Endothelial cell of umbilical vein (primary cell): ENCODE results near the gene LRCH3. TPM values are rescaled to one million over a fixed set of nuclear protein-coding genes. Genes with fewer than 3 reads are reported as not detected.

Experiments used
- BruUV-seq: library from RNA; stranded (reverse); fragments of 400-500 nt; replicated peaks from 2 replicates; lab custom pipeline; 2021; lab: Mats Ljungman, UMichigan
- CTCF ChIA-PET: fragments of 300-600, 350-600 bp; sonication (Branson Sonifier 250); formaldehyde crosslinking; loops from one replicate; lab custom pipeline; 2021; ENCODE audit warnings: antibody characterized with exemption, inconsistent platforms; lab: Charles Lee
- POLR2A ChIA-PET: fragments of 300-600, 350-600 bp; sonication (Branson Sonifier 250); formaldehyde crosslinking; loops from one replicate; lab custom pipeline; 2021; ENCODE audit warnings: antibody characterized with exemption, inconsistent platforms; lab: Charles Lee
- DNase-seq: peaks from one replicate; pipeline ENCODE4 v3.0.0-alpha.2; 2011; ENCODE audit warnings: low read depth, low spot score
- FAIRE-seq: peaks from 2 replicates; lab custom pipeline; 2011; peaks lifted over from hg19 to GRCh38; lab: Jason Lieb, UNC
- H2AFZ ChIP-seq: 2 replicates; pipeline ENCODE4 v1.6.0; 2012; ENCODE audit warnings: low read depth, low read length, control low read depth, inconsistent platforms
- H3K27ac ChIP-seq: 2 replicates; pipeline ENCODE4 v1.5.1; 2011; ENCODE audit warnings: low read depth, mild to moderate bottlenecking, control low read depth, low read length, moderate library complexity; ENCODE audit not compliant: insufficient read depth
- H3K27me3 ChIP-seq, 2 experiments: 2 replicates each; pipeline versions ENCODE4 v1.6.0 to v1.6.1; 2011; ENCODE audit warnings: low read length in 2 of 2, mixed read lengths in 1 of 2; ENCODE audit not compliant: control insufficient read depth in 2 of 2, insufficient read depth in 2 of 2
- H3K36me3 ChIP-seq, 2 experiments: 2 replicates in 1 of 2; 3 replicates in 1 of 2; pipeline ENCODE4 v1.5.1; 2011; ENCODE audit warnings: low read length in 2 of 2, mild to moderate bottlenecking in 1 of 2, moderate library complexity in 1 of 2; ENCODE audit not compliant: control insufficient read depth in 2 of 2, insufficient read depth in 2 of 2; ENCODE audit errors: extremely low read depth in 1 of 2
- H3K4me1 ChIP-seq: 3 replicates; pipeline ENCODE4 v1.5.1; 2011; ENCODE audit warnings: mild to moderate bottlenecking, low read length; ENCODE audit not compliant: control insufficient read depth, insufficient read depth; ENCODE audit errors: extremely low read depth
- H3K4me2 ChIP-seq: 2 replicates; pipeline ENCODE4 v1.6.1; 2011; ENCODE audit warnings: low read length, control low read depth, mixed read lengths; ENCODE audit not compliant: insufficient read depth
- H3K4me3 ChIP-seq, 3 experiments: fragments of 200-600 bp in 1 of 3; sonication (generic), shearing (Covaris generic) in 1 of 3; replicated peaks in 1 of 3; 2 replicates each; pipeline ENCODE4 v1.5.1; 2011 to 2016; ENCODE audit warnings: control low read depth in 3 of 3, low read length in 3 of 3, mild to moderate bottlenecking in 2 of 3, inconsistent platforms in 1 of 3, low read depth in 1 of 3, moderate library complexity in 1 of 3; ENCODE audit not compliant: insufficient read depth in 1 of 3
- H3K79me2 ChIP-seq: 2 replicates; pipeline ENCODE4 v1.6.0; 2012; ENCODE audit warnings: low read length, inconsistent platforms; ENCODE audit not compliant: control insufficient read depth, insufficient read depth
- H3K9ac ChIP-seq: replicated peaks from 2 replicates; pipeline ENCODE3; 2011; ENCODE audit warnings: low read length, control low read depth; ENCODE audit not compliant: insufficient read depth; ENCODE audit errors: extremely low read depth
- H3K9me1 ChIP-seq: replicated peaks from 3 replicates; pipeline ENCODE4 v1.6.0; 2011; ENCODE audit warnings: mild to moderate bottlenecking, low read length; ENCODE audit not compliant: control insufficient read depth, insufficient read depth; ENCODE audit errors: extremely low read depth
- H3K9me3 ChIP-seq: replicated peaks from 2 replicates; pipeline ENCODE4 v1.5.1; 2012; ENCODE audit warnings: low read length, inconsistent platforms; ENCODE audit not compliant: control insufficient read depth, insufficient read depth
- H4K20me1 ChIP-seq: replicated peaks from 2 replicates; pipeline ENCODE3; 2011; ENCODE audit warnings: mild to moderate bottlenecking, low read length; ENCODE audit not compliant: control insufficient read depth, insufficient read depth; ENCODE audit errors: extremely low read depth
- CTCF ChIP-seq, 2 donors: IDR thresholded peaks; 1 replicate in 1 of 2; 2 replicates in 1 of 2; pipeline ENCODE4 v1.5.1; 2011; ENCODE audit warnings: low read length in 2 of 2, mild to moderate bottlenecking in 2 of 2, moderate library complexity in 2 of 2, control low read depth in 1 of 2, inconsistent platforms in 1 of 2, low read depth in 1 of 2; ENCODE audit not compliant: insufficient read depth in 1 of 2; ENCODE audit errors: extremely low read depth in 1 of 2
- EZH2 ChIP-seq: IDR thresholded peaks from 2 replicates; pipeline ENCODE4 v1.6.1; 2012; ENCODE audit warnings: borderline replicate concordance, low read depth, mild to moderate bottlenecking, moderate library complexity, low read length, inconsistent platforms; ENCODE audit not compliant: severe bottlenecking
- FOS ChIP-seq: IDR thresholded peaks from 2 replicates; pipeline ENCODE4 v1.6.1; 2011; ENCODE audit warnings: mild to moderate bottlenecking, low read length, moderate library complexity, borderline replicate concordance; ENCODE audit not compliant: insufficient read depth
- GATA2 ChIP-seq: IDR thresholded peaks from 2 replicates; pipeline ENCODE4 v1.7.0; 2011; ENCODE audit warnings: low read depth, mild to moderate bottlenecking, moderate library complexity, mixed read lengths, low read length; ENCODE audit not compliant: insufficient read length, insufficient read depth
- JUN ChIP-seq: IDR thresholded peaks from 2 replicates; pipeline ENCODE4 v1.6.1; 2011; ENCODE audit warnings: borderline replicate concordance, low read depth; ENCODE audit not compliant: insufficient read length, insufficient read depth
- MAX ChIP-seq: IDR thresholded peaks from 2 replicates; pipeline ENCODE4 v1.6.1; 2011; ENCODE audit not compliant: insufficient read depth, insufficient read length
- MYC ChIP-seq: IDR thresholded peaks from one replicate; pipeline ENCODE4 v1.6.1; 2011; ENCODE audit warnings: mild to moderate bottlenecking, low read depth, low read length
- POLR2A ChIP-seq: IDR thresholded peaks from 2 replicates; pipeline ENCODE4 v1.6.1; 2012; ENCODE audit warnings: low read depth, mild to moderate bottlenecking, control low read depth, low read length
- POLR2AphosphoS5 ChIP-seq: IDR thresholded peaks from 2 replicates; pipeline ENCODE4 v1.6.1; 2012; ENCODE audit warnings: low read depth, mild to moderate bottlenecking, control low read depth, low read length, moderate library complexity; ENCODE audit not compliant: insufficient read depth
- dilution Hi-C: fragments of 300-500 bp; cut with MboI; formaldehyde crosslinking; loops from one replicate; pipeline ENCODE4 v1.15.0; 2019; ENCODE audit warnings: low sequenced_read_pairs; ENCODE audit not compliant: extremely low pct_ligation_motif_present
- intact Hi-C: fragments of 100-400 bp; cut with micrococcal nuclease; formaldehyde crosslinking; loops from one replicate; pipeline ENCODE4 v1.10.0; 2022
- polyA plus RNA-seq, 4 experiments: library from polyadenylated mRNA; depleted of rRNA in 3 of 4; stranded (reverse) in 3 of 4; unstranded in 1 of 4; fragments of >200 nt; gene quantifications; 2 replicates each; pipeline versions ENCODE4 v1.2.1 to v1.2.3, GENCODE V29; 2011 to 2012; ENCODE audit warnings: missing spikeins in 1 of 4
- total RNA-seq: library from RNA; stranded (reverse); gene quantifications from 2 replicates; pipeline ENCODE4 v1.2.3, GENCODE V29; 2021

The LRCH3 gene
- total and polyA plus RNA-seq, 2 donors (not counting 3 experiments of a cell fraction or from before 2014, with no cell fraction given): 43.9 to 60.3 TPM

- Histone ChIP-seq H3K27me3 (no peaks in the 10 kb centered on the region), H3K4me2 (no peak overlapping the region), H4K20me1 (peaks cover 4% of the 10 kb centered on the region), H3K9me3 (no peaks in the 10 kb centered on the region), H3K27ac (no peak overlapping the region), H3K9me1 (no peaks in the 10 kb centered on the region), H3K4me3 (no peak overlapping the region), H3K79me2 (peaks cover 51% of the 10 kb centered on the region), H3K36me3 (peaks cover 2 to 4% of the 10 kb centered on the region in 2 experiments), H3K4me1 (peaks cover 3% of the 10 kb centered on the region), H2AFZ (no peak overlapping the region), H3K9ac (no peak overlapping the region)
- no TSS peak for BruUV-seq
- FAIRE-seq (no peak), DNase-seq (no peak)
- ChIA-PET POLR2A (no interaction called here), CTCF (no interaction called here)
- dilution Hi-C loops: no loop called here
- TF ChIP-seq GATA2: no peak
- no peak for TF ChIP-seq JUN
- TF ChIP-seq POLR2A: no peak
- TF ChIP-seq MAX: no peak
- no peak for TF ChIP-seq FOS
- no peak for TF ChIP-seq CTCF (IDR thresholded peaks at IDR 0.05; ENCODE audit: extremely low read depth in 1 of 2, insufficient read depth in 1 of 2, low read depth in 1 of 2, low read length in 2 of 2)
- no peak for TF ChIP-seq MYC
- no peak for TF ChIP-seq POLR2AphosphoS5
- TF ChIP-seq EZH2: no peak
- intact Hi-C loops: no loop called here
These were observed 32.5 kb upstream of the LRCH3 start for GRCh38 chr3:197758512-197758911.
